Hepatocyte (in vitro differentiated cells): ENCODE data around the gene C19orf44. TPM values are rescaled to one million over a fixed set of nuclear protein-coding genes. Genes with fewer than 3 reads are reported as not detected.

ENCODE experiments used
- DNase-seq: peaks from one replicate; pipeline ENCODE4 v3.0.0-alpha.2; 2016; ENCODE audit warnings: low spot score
- H2AFZ ChIP-seq: fragments of 200-600 bp; sonication (generic); 2 replicates; pipeline ENCODE4 v1.6.0; 2016; ENCODE audit warnings: antibody characterized with exemption, mild to moderate bottlenecking
- H3K27ac ChIP-seq: fragments of 200-600 bp; sonication (generic); 2 replicates; pipeline ENCODE4 v1.5.1; 2016; ENCODE audit warnings: mild to moderate bottlenecking
- H3K27me3 ChIP-seq: fragments of 200-600 bp; sonication (generic); 2 replicates; pipeline ENCODE4 v1.6.1; 2016
- H3K36me3 ChIP-seq: fragments of 200-600 bp; sonication (generic); replicated peaks from 2 replicates; pipeline ENCODE4 v1.5.1; 2016; ENCODE audit warnings: low read depth; ENCODE audit not compliant: insufficient read depth
- H3K4me1 ChIP-seq: fragments of 200-600 bp; sonication (generic); 2 replicates; pipeline ENCODE4 v1.5.1; 2016; ENCODE audit warnings: mild to moderate bottlenecking, moderate library complexity; ENCODE audit not compliant: insufficient read depth
- H3K4me2 ChIP-seq: fragments of 200-600 bp; sonication (generic); 2 replicates; pipeline ENCODE4 v1.6.0; 2016
- H3K4me3 ChIP-seq: fragments of 200-600 bp; sonication (generic); 2 replicates; pipeline ENCODE4 v1.5.1; 2016; ENCODE audit warnings: mild to moderate bottlenecking
- H3K79me2 ChIP-seq: fragments of 200-600 bp; sonication (generic); 2 replicates; pipeline ENCODE4 v1.6.0; 2017; ENCODE audit warnings: mild to moderate bottlenecking
- H3K9me2 ChIP-seq: fragments of 200-600 bp; sonication (generic); replicated peaks from 2 replicates; pipeline ENCODE4 v1.6.0; 2017; ENCODE audit warnings: mild to moderate bottlenecking; ENCODE audit not compliant: insufficient read depth
- H3K9me3 ChIP-seq: fragments of 200-600 bp; sonication (generic); 2 replicates; pipeline ENCODE4 v1.5.1; 2016; ENCODE audit warnings: low read depth, mild to moderate bottlenecking
- H4K20me1 ChIP-seq: fragments of 200-600 bp; sonication (generic); 2 replicates; pipeline ENCODE4 v1.6.0; 2016; ENCODE audit warnings: mild to moderate bottlenecking; ENCODE audit not compliant: insufficient read depth, poor library complexity, severe bottlenecking
- EZH2 ChIP-seq: fragments of 200-600 bp; sonication (generic); IDR thresholded peaks from 2 replicates; pipeline ENCODE4 v1.6.1; 2016; ENCODE audit warnings: antibody characterized with exemption, mild to moderate bottlenecking, borderline replicate concordance
- EZH2phosphoT487 ChIP-seq: fragments of 200-600 bp; sonication (generic); IDR thresholded peaks from one replicate; pipeline ENCODE4 v1.6.1; 2018; ENCODE audit warnings: antibody characterized with exemption, mild to moderate bottlenecking, low read depth, moderate library complexity; ENCODE audit not compliant: unreplicated experiment, severe bottlenecking
- WGBS: methylation state at CpG from one replicate; pipeline ENCODE4 v1.1.6; 2016; ENCODE audit warnings: low lambda C conversion rate; ENCODE audit errors: missing lambda C conversion rate; 5-methylcytosine and 5-hydroxymethylcytosine counted together
- polyA plus RNA-seq: library from polyadenylated mRNA; unstranded; fragments of >200 nt; fragmentation: Nextera tagmentation; extraction: Ambion mirVana; gene quantifications from 2 replicates; pipeline ENCODE4 v1.2.1, GENCODE V29; 2016
- total RNA-seq: library from RNA; depleted of rRNA; stranded (reverse); fragments of >200 nt; gene quantifications from 2 replicates; pipeline ENCODE4 v1.2.3, GENCODE V29; 2014
- TF ChIP-seq, protein P1 (sequence below): fragments of 200-600 bp; sonication (generic); IDR thresholded peaks from 2 replicates; pipeline ENCODE4 v1.5.1; 2016; ENCODE audit warnings: antibody characterized with exemption, mild to moderate bottlenecking; ENCODE audit not compliant: poor library complexity

Gene C19orf44
- total and polyA plus RNA-seq, 2 experiments from 2014 or later: 2.9 to 3.0 TPM

DNA sequence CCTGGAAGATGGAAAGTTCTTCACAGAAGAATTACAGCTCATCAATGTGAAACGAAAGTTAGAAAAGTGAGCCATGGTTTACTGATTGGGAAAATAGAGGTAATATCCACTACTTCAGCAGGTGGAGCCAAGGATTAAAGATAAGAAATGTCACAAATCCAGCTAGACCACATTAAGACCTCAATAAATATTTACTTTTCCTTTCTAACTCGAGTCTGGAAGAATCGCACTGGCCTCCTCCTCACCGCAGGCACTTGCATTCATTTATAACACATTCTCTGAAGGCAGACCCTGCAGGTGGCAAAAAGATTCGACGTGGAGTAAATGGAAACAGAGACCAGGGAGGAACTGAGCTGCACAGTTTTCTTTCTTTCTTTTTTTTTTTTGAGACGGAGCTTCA is 68.6 kb downstream of the C19orf44 start:
- no peaks in the 10 kb centered on the region for H4K20me1 ChIP-seq
- H3K79me2 ChIP-seq: peaks cover 30% of the 10 kb centered on the region
- TF ChIP-seq EZH2phosphoT487 (no peak), EZH2 (no peak)
- TF ChIP-seq, protein P1, sequence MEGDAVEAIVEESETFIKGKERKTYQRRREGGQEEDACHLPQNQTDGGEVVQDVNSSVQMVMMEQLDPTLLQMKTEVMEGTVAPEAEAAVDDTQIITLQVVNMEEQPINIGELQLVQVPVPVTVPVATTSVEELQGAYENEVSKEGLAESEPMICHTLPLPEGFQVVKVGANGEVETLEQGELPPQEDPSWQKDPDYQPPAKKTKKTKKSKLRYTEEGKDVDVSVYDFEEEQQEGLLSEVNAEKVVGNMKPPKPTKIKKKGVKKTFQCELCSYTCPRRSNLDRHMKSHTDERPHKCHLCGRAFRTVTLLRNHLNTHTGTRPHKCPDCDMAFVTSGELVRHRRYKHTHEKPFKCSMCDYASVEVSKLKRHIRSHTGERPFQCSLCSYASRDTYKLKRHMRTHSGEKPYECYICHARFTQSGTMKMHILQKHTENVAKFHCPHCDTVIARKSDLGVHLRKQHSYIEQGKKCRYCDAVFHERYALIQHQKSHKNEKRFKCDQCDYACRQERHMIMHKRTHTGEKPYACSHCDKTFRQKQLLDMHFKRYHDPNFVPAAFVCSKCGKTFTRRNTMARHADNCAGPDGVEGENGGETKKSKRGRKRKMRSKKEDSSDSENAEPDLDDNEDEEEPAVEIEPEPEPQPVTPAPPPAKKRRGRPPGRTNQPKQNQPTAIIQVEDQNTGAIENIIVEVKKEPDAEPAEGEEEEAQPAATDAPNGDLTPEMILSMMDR: no peak
- no peak for DNase-seq
- no peaks in the 10 kb centered on the region for H3K36me3 ChIP-seq
- no peaks in the 10 kb centered on the region for H3K27me3 ChIP-seq
- H3K4me1 ChIP-seq: no peaks in the 10 kb centered on the region
- H3K4me2 ChIP-seq: peak overlapping the region; percentile 28
- no peak overlapping the region for H2AFZ ChIP-seq
- no peak overlapping the region for H3K27ac ChIP-seq
- H3K9me2 ChIP-seq: no peaks in the 10 kb centered on the region
- H3K9me3 ChIP-seq: no peaks in the 10 kb centered on the region
- no peak overlapping the region for H3K4me3 ChIP-seq
- WGBS: 78% methylated on average over 7 of the region's 7 CpGs

DNA sequence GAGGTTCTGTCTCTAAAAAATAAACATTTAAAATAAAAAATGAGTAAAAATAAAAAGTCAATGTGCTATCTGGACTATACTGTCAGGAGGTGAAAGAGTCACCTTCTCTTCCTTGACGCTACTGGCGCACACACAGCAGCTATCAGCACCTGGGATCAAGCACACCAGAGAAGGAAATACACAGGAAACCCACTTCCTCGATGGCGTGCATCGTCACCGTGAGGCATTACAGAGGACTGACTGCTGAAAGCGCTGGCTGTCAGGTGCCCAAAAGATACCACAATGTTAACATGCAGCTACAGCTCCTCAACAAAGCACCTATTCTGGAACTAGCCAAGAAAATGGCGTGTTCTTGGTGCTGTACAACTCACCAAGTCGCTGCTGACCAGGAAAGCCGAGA is 70.0 kb downstream of the C19orf44 start:
- WGBS: 94% methylated on average over 10 of the region's 10 CpGs
- Histone ChIP-seq H4K20me1 (no peaks in the 10 kb centered on the region), H3K36me3 (no peaks in the 10 kb centered on the region), H3K27me3 (no peaks in the 10 kb centered on the region), H3K79me2 (peaks cover 43% of the 10 kb centered on the region), H2AFZ (no peak overlapping the region), H3K9me2 (no peaks in the 10 kb centered on the region), H3K27ac (no peak overlapping the region), H3K4me1 (peaks cover 6% of the 10 kb centered on the region), H3K9me3 (no peaks in the 10 kb centered on the region), H3K4me3 (no peak overlapping the region), H3K4me2 (no peak overlapping the region)
- TF ChIP-seq EZH2 (no peak), EZH2phosphoT487 (no peak)
- TF ChIP-seq, protein P1: no peak
- DNase-seq: no peak

DNA sequence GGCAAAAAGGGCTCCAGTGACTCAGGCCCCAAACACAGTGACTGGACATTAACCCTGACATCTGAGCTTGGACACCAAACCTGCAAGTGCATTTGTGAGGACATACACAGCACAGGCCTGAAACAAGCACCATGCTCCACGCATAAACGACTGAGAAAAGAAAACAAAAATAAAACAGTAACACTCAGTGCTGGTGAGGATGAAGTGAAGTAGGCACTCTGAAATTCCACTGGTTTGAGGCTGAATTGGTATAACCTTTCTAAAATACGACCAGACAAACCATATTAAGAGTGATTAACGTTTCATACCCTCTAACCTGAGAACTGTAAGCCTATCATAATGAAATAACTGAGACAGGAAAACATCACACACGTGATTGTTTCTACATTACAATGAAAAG is 70.5 kb downstream of the C19orf44 start:
- Histone ChIP-seq H3K27ac (no peak overlapping the region), H3K4me3 (no peak overlapping the region), H3K9me3 (no peaks in the 10 kb centered on the region), H2AFZ (no peak overlapping the region), H3K36me3 (no peaks in the 10 kb centered on the region), H3K4me2 (no peak overlapping the region), H3K4me1 (peaks cover 10% of the 10 kb centered on the region), H3K9me2 (no peaks in the 10 kb centered on the region), H4K20me1 (no peaks in the 10 kb centered on the region), H3K27me3 (no peaks in the 10 kb centered on the region), H3K79me2 (peaks cover 48% of the 10 kb centered on the region)
- WGBS: 97% methylated on average over 5 of the region's 5 CpGs
- no peak for DNase-seq
- TF ChIP-seq, protein P1: no peak
- no peak for TF ChIP-seq EZH2phosphoT487
- no peak for TF ChIP-seq EZH2
